Measurements from ENCODE around the gene PCDHB9.

DNA sequence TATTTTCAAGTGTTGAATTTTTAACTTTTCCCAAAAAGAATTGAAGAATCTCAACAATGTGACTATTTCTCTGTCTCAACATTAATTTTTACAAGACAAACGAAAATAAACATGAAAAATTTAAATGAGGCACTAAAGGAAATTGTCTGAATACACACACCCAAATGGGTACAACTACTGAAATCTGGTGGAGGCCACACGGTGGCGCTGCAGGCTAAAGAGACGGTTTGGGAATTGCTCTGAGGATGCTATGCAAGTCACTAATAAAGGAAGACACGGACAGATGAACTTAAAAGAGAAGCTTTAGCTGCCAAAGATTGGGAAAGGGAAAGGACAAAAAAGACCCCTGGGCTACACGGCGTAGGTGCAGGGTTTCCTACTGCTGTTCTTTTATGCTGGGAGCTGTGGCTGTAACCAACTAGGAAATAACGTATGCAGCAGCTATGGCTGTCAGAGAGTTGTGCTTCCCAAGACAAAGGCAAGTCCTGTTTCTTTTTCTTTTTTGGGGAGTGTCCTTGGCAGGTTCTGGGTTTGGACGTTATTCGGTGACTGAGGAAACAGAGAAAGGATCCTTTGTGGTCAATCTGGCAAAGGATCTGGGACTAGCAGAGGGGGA, 5.3 kb downstream of the PCDHB9 start, which contains the start of gene PCDHB10:
- no peak for TF ChIP-seq POLR2A (IDR thresholded peaks at IDR 0.05; ENCODE audit: low read depth, low read length)
- TF ChIP-seq POLR2AphosphoS5 (IDR thresholded peaks at IDR 0.05; ENCODE audit: low read depth, low read length): no peak
- TF ChIP-seq TAF1 (IDR thresholded peaks at IDR 0.05; ENCODE audit: low read depth, low read length): no peak
